ENCODE results near the gene PTX4.

- TF ChIP-seq, protein P1, sequence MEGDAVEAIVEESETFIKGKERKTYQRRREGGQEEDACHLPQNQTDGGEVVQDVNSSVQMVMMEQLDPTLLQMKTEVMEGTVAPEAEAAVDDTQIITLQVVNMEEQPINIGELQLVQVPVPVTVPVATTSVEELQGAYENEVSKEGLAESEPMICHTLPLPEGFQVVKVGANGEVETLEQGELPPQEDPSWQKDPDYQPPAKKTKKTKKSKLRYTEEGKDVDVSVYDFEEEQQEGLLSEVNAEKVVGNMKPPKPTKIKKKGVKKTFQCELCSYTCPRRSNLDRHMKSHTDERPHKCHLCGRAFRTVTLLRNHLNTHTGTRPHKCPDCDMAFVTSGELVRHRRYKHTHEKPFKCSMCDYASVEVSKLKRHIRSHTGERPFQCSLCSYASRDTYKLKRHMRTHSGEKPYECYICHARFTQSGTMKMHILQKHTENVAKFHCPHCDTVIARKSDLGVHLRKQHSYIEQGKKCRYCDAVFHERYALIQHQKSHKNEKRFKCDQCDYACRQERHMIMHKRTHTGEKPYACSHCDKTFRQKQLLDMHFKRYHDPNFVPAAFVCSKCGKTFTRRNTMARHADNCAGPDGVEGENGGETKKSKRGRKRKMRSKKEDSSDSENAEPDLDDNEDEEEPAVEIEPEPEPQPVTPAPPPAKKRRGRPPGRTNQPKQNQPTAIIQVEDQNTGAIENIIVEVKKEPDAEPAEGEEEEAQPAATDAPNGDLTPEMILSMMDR (IDR thresholded peaks at IDR 0.05) = no peak
- TF ChIP-seq POLR2A (IDR thresholded peaks at IDR 0.05) = no peak
Measured at GRCh38 chr16:1466968-1467521, 21.7 kb downstream of the PTX4 start.

Data from thyroid gland (tissue), 4 donors.